Measurements from ENCODE around the gene KIF2C.
A peak's percentile ranks its signal among the peaks of the same experiment; 100 is the strongest.
"Not testable (repeated sequence)": the region's sequence is repeated elsewhere in the genome, so short reads cannot be mapped to it uniquely, and the experiment has no call there.

KIF2C gene

GRCh38 chr1:44775930-44776729 is 36.5 kb downstream of the KIF2C start:
- peak; percentile 32 for DNase-seq (ENCODE audit: low read depth)

GRCh38 chr1:44776730-44777068 is 37.1 kb downstream of the KIF2C start:
- DNase-seq (ENCODE audit: low read depth), result no peak

- DNase-seq (ENCODE audit: low read depth), result no peak
Observed at GRCh38 chr1:44777547-44777946, 37.9 kb downstream of the KIF2C start.

DNA sequence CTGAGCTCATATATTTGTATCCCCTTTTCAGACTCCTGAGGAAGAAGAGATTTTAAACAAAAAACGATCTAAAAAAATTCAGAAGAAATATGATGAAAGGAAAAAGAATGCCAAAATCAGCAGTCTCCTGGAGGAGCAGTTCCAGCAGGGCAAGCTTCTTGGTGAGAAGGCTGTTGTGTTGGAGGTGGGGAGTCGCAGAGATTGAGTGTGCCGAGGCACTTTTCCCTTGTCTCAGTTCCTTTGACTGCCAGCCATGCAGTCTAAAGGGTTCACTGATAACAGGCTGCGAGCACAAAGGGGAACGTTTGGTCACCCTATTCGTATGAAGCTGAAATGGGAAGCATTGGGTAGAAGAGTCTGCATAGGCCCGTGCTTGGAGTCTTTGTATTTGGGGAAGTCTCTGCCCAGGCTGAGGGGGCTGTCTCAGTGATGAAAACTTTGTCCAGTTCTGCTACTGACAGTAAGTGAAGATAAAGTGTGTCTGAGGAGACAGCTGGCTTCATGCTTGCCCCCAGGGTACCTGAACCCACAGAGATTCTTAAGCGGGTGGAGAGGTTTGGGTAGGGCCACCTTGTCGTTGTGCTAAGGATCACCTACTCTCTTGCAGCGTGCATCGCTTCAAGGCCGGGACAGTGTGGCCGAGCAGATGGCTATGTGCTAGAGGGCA is 38.5 kb downstream of the KIF2C start:
- DNase-seq (ENCODE audit: low read depth), result no peak

DNA sequence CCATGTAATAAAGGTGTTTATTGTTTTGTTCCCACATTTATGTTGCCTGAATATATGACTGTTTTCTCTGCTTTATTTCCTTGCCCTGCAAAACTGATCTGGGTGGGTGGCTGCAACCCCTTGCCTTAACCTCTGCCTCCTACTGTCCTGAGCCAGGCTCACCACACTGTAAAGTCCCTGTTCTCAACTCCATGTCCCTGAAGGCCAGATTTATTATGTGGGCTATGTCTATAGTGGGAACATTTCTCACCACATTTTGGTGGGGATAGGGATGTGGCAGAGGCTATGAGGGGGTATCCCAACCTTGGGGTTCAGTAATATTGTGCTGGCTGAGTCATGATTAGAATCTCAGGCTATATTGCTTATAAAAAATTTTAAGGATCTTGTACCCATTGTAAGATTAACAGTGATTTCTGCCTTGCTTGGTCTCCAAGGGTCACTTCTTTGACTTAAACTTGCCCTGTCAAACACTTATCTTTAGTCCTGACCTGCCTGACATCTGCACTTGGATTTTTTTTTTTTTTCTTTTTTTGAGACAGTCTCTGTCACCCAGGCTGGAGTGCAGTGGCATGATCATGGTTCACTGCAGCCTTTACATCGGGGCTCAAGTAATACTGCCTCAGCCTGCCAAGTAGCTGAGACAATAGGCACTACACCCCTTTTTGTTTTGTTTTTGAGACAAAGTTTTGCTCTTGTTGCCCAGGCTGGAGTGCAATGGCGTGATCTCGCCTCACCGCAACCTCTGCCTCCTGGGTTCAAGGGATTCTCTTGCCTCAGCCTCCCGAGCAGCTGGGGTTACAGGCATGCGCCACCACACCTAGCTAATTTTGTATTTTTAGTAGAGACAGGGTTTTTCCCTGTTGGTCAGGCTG is 39.3 kb downstream of the KIF2C start:
- no peak for DNase-seq (ENCODE audit: low read depth)

DNA sequence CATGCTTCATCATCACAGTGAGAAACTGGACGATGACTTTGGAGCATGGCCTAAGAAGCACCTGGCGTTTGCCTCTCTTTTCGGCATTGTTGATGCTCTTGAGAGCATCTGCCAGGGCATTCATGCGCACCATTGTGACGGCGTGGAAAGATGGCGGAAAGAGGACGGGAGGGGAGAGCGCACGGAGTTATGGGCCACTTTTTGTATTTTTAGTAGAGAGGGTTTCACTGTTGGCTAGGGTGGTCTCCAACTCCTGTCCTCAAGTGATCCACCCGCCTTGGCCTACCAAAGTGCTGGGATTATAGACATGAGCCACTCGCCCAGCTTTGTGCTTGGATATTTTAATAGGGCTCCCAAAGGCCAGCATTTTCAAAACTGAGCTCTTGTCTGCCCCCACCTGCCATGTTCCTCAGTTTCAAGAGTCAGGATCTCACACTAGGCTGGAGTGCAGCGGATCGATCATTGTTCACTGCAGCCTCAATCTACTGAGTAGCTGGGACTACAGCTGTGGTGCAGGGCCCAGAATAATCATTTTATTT is 41.0 kb downstream of the KIF2C start:
- DNase-seq (ENCODE audit: low read depth), result no peak

DNA sequence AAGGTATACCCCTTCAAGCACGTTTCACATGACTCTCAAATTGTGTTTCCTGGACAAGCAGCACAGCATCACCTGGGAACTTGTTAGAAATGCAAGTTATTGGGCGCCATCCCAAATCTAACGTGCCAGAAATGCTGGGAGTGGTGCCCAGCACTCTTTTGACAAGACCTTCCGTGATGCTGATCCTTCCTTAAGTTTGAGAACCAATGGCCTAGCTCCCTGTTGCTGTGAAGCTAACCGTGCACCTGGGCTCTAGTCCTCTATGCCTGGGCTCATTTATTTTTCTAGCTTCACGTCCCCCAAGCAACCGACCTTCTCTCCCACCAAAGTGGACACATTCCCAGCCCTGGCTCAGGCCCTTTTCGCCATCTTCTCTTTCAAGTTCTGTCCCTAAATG is 44.1 kb downstream of the KIF2C start:
- DNase-seq (ENCODE audit: low read depth), result no peak

GRCh38 chr1:44784094-44785028 is 44.7 kb downstream of the KIF2C start:
- DNase-seq (ENCODE audit: low read depth), result no peak

DNA sequence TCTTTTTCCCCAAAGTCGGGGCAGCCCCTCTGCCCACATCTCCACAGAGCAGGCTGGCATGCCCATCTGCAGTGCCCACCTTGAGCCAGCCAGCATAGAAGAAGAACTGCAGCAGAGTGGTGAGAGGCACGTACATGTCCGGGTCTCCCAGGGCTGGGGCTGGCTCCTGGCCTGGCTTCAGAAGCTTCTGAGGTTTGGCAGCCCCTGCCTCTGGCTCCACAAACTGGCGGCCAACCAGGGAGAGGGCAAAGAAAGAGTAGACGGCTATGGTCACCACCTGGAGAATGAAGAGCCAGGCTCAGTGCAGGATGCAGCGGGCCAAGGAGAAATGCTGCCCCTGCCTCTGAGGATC is 45.4 kb downstream of the KIF2C start:
- DNase-seq (ENCODE audit: low read depth), result no peak

- DNase-seq (ENCODE audit: low read depth), result no peak
Observed at GRCh38 chr1:44785501-44786137, 46.0 kb downstream of the KIF2C start.

GRCh38 chr1:44786138-44786840 is 46.7 kb downstream of the KIF2C start:
- peak; percentile 65 for DNase-seq (ENCODE audit: low read depth)

DNA sequence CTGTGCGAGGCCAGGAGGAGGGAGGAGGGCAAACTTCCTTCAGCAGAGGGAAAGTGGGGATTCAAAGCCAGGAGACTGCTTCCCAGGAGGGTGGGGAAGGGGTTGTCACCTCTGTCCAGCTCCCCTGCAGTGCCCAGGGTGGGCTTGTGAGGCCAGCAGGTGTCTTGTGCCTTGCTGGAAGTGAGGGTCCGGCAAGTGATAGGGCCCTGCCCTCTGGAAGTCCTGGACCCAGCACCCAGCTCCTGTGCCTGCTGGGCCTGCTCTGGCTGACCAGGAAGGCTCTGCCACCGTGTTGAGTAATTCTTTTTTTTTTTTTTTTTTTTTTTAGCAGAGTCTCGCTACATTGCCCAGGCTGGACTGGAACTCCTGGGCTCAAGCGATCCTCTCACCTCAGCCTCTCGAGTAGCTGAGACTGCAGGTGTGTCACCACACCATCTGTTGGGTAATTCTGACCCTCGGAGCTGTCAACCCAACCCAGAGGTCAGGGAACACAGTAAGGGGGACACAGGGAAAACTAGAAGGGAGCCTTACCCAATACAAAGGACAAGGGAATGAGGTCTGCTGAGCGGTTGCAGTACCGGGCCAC is 47.3 kb downstream of the KIF2C start:
- DNase-seq (ENCODE audit: low read depth), result no peak

DNA sequence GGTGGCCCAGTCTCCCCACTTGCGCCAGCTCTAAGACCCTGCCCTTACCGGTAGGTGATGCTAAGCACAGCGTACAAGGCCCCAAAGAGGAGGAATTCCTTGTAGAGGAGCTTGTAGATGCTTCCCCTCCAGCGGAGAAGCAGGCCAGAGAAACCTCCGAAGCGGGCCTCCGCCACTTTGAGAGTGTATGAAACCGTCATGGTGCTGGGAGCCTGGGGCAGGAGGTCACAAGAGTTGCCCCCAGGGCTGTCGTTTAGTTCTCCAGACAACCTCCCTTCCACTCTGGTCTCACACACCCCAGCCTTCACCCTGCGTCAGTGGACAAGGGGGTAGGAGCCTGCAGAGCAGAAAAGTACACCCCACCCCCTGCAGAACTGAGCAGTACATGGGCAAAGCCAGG is 47.9 kb downstream of the KIF2C start:
- DNase-seq (ENCODE audit: low read depth), result no peak

DNA sequence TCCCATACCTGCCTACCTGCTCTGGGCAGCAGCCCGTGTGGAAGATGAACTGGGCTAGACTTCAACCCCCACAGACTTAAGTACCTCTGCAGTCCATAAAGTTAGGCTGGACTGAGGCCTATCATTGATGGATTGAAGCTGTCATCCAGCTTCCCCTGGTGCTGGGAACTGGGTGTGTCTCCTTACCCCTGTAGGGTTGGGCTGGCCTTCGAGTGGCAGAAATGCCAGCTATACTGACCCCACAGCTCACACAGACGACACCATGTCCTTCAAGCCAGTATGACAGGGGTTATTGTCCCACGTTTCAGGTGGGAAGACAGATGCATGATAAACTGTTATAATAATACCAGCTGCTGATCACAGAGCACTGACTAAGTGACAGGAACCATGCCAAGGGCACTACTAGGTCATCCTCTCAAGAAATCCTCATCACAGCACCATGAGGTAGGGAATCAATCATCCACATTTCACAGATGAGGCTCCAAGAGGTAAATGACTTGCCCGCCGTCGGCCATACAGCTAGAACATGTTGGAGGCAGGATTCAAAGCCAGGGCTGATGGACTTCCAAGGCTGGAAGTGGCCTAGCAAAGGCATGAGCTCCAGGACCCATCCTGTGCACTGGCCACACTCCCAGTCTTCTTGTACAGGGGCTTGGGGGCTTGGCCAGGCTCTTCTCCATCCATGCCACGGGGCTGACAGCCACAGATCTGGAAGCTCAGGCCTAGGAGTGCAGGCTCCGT is 48.7 kb downstream of the KIF2C start, which contains the start of gene BEST4:
Gene BEST4 (minus strand): TSS at position 51 of the 741 bp plus-strand sequence. CDS start 465 bp downstream, outside the sequence.
- no peak for DNase-seq (ENCODE audit: low read depth)

- DNase-seq (ENCODE audit: low read depth), result no peak
Observed at GRCh38 chr1:44790968-44791801, 51.5 kb downstream of the KIF2C start.

- no peak for DNase-seq (ENCODE audit: low read depth)
Observed at GRCh38 chr1:44792736-44793502, 53.3 kb downstream of the KIF2C start.

- DNase-seq (ENCODE audit: low read depth), result not testable (repeated sequence)
Observed at GRCh38 chr1:44797886-44798285, 58.2 kb downstream of the KIF2C start.

All from activated T-helper 1 cell treated with Interleukin-2 at 50 U/mL for 16 hours (primary cell).